Measurements from ENCODE around the gene TUFT1. TPM values are rescaled to one million over a fixed set of nuclear protein-coding genes. Genes with fewer than 3 reads are reported as not detected.
A peak's percentile ranks its signal among the peaks of the same experiment; 100 is the strongest.

TUFT1 gene
- total RNA-seq, 2 donors from 2014 or later, result 4.9 to 10.7 TPM

GRCh38 chr1:151494741-151495281 lies 45.3 kb upstream of the TUFT1 start:
- TF ChIP-seq CTCF (IDR thresholded peaks at IDR 0.05), result no peak
- DNase-seq (ENCODE audit: low spot score) (no peak), ATAC-seq (ENCODE audit: insufficient number of reproducible peaks, low FRiP score, low read depth) (peak; percentile 76)
- Histone ChIP-seq H3K9me3 (no peaks in the 10 kb centered on the region), H3K4me1 (ENCODE audit: control insufficient read depth in 1 of 2, low read depth in 2 of 2) (peaks cover 0 to 3% of the 10 kb centered on the region in 2 donors), H3K27ac (no peak overlapping the region), H3K27me3 (replicated peaks; ENCODE audit: insufficient read depth) (no peaks in the 10 kb centered on the region), H3K36me3 (no peaks in the 10 kb centered on the region), H3K4me3 (no peak overlapping the region)

GRCh38 chr1:151495316-151495715 lies 44.8 kb upstream of the TUFT1 start:
- ATAC-seq (ENCODE audit: insufficient number of reproducible peaks, low FRiP score, low read depth), result no peak
- H3K27ac ChIP-seq, result no peak overlapping the region
- H3K9me3 ChIP-seq, result no peaks in the 10 kb centered on the region
- no peak for TF ChIP-seq CTCF (IDR thresholded peaks at IDR 0.05)
- H3K27me3 ChIP-seq (replicated peaks; ENCODE audit: insufficient read depth), result no peaks in the 10 kb centered on the region
- no peaks in the 10 kb centered on the region for H3K36me3 ChIP-seq
- DNase-seq (ENCODE audit: low spot score), result no peak
- no peak overlapping the region for H3K4me3 ChIP-seq
- H3K4me1 ChIP-seq (ENCODE audit: control insufficient read depth in 1 of 2, low read depth in 2 of 2), result peaks cover 0 to 3% of the 10 kb centered on the region in 2 donors

- no peak for DNase-seq (ENCODE audit: low spot score)
- Histone ChIP-seq H3K4me1 (ENCODE audit: control insufficient read depth in 1 of 2, low read depth in 2 of 2) (peaks cover 0 to 3% of the 10 kb centered on the region in 2 donors), H3K9me3 (no peaks in the 10 kb centered on the region), H3K4me3 (no peak overlapping the region), H3K27me3 (replicated peaks; ENCODE audit: insufficient read depth) (no peaks in the 10 kb centered on the region), H3K36me3 (no peaks in the 10 kb centered on the region), H3K27ac (no peak overlapping the region)
- TF ChIP-seq CTCF (IDR thresholded peaks at IDR 0.05), result no peak
- no peak for ATAC-seq (ENCODE audit: insufficient number of reproducible peaks, low FRiP score, low read depth)
These were observed 40.7 kb upstream of the TUFT1 start for GRCh38 chr1:151499365-151499764.

GRCh38 chr1:151499930-151500329 lies 40.2 kb upstream of the TUFT1 start:
- DNase-seq (ENCODE audit: low spot score) (no peak), ATAC-seq (ENCODE audit: insufficient number of reproducible peaks, low FRiP score, low read depth) (no peak)
- Histone ChIP-seq H3K9me3 (no peaks in the 10 kb centered on the region), H3K4me3 (no peak overlapping the region), H3K36me3 (no peaks in the 10 kb centered on the region), H3K27ac (no peak overlapping the region), H3K4me1 (ENCODE audit: control insufficient read depth in 1 of 2, low read depth in 2 of 2) (no peaks in the 10 kb centered on the region), H3K27me3 (replicated peaks; ENCODE audit: insufficient read depth) (no peaks in the 10 kb centered on the region)
- no peak for TF ChIP-seq CTCF (IDR thresholded peaks at IDR 0.05)

- ATAC-seq (ENCODE audit: insufficient number of reproducible peaks, low FRiP score, low read depth), result no peak
- Histone ChIP-seq H3K27ac (no peak overlapping the region), H3K9me3 (no peaks in the 10 kb centered on the region), H3K4me3 (no peak overlapping the region), H3K4me1 (ENCODE audit: control insufficient read depth in 1 of 2, low read depth in 2 of 2) (no peaks in the 10 kb centered on the region), H3K36me3 (no peaks in the 10 kb centered on the region), H3K27me3 (replicated peaks; ENCODE audit: insufficient read depth) (no peaks in the 10 kb centered on the region)
- TF ChIP-seq CTCF (IDR thresholded peaks at IDR 0.05), result no peak
- DNase-seq (ENCODE audit: low spot score), result no peak
These were observed 38.6 kb upstream of the TUFT1 start for GRCh38 chr1:151501474-151501873.

Measured in thoracic aorta (tissue), 2 donors.